Ascending aorta (tissue), 2 donors: ENCODE measurements around the gene SAP30BP. TPM values are rescaled to one million over a fixed set of nuclear protein-coding genes. Genes with fewer than 3 reads are reported as not detected.

Experiments
- DNase-seq, 2 donors: peaks; one replicate each; pipeline ENCODE4 v3.0.0-alpha.2; 2019; ENCODE audit warnings: low spot score in 2 of 2
- H3K27ac ChIP-seq, 2 donors: fragments of 200-600 bp; sonication (generic); one replicate each; pipeline ENCODE4 v1.5.1; 2016 to 2017; ENCODE audit warnings: mild to moderate bottlenecking in 1 of 2
- H3K27me3 ChIP-seq: fragments of 200-600 bp; sonication (generic); one replicate; pipeline ENCODE4 v1.5.1; 2017
- H3K36me3 ChIP-seq, 2 donors: fragments of 200-600 bp; sonication (generic); one replicate each; pipeline ENCODE4 v1.5.1; 2016
- H3K4me1 ChIP-seq, 2 donors: fragments of 200-600 bp; sonication (generic); one replicate each; pipeline ENCODE4 v1.5.1; 2016 to 2017; ENCODE audit warnings: mild to moderate bottlenecking in 1 of 2
- H3K4me3 ChIP-seq, 2 donors: fragments of 200-600 bp; sonication (generic); one replicate each; pipeline ENCODE4 v1.5.1; 2016 to 2017; ENCODE audit warnings: mild to moderate bottlenecking in 1 of 2
- H3K9me3 ChIP-seq, 2 donors: fragments of 200-600 bp; sonication (generic); one replicate each; pipeline ENCODE4 v1.5.1; 2016
- intact Hi-C: fragments of 100-400 bp; cut with DNase I; formaldehyde crosslinking; loops from one replicate; pipeline ENCODE4 v1.15.1; 2023
- total RNA-seq: library from RNA; depleted of rRNA; stranded (reverse); fragments of >200 nt; gene quantifications from one replicate; pipeline ENCODE4 v1.1.0, GENCODE V29; 2016
- TF ChIP-seq, protein P1 (sequence below), 3 experiments: fragments of 200-600 bp in 2 of 3; fragments of 450-650 bp in 1 of 3; sonication (generic) in 2 of 3; IDR thresholded peaks; one replicate each; pipeline ENCODE4 v1.5.1; 2016 to 2019; ENCODE audit warnings: antibody characterized with exemption in 3 of 3, mild to moderate bottlenecking in 1 of 3, moderate library complexity in 1 of 3

Gene SAP30BP
- total RNA-seq, 1 donor from 2014 or later = 70.9 TPM

DNA sequence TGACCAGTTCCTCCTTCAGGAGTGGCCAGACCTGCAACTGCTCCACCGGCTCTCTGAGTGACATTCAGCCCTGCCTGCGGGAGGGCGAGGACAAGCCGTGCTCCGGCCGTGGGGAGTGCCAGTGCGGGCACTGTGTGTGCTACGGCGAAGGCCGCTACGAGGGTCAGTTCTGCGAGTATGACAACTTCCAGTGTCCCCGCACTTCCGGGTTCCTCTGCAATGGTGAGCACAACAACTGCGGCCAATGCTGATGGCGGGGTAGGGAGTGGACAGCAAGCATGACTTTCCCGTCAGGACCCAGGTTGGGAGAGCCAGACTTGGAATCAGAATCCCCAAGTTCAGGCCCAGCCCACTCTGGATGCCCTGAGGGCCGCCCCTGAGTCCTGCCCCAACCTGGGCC is 66.3 kb downstream of the SAP30BP start:
- no peaks in the 10 kb centered on the region for H3K9me3 ChIP-seq
- no peak for DNase-seq
- no peaks in the 10 kb centered on the region for H3K4me1 ChIP-seq
- H3K36me3 ChIP-seq = no peaks in the 10 kb centered on the region
- TF ChIP-seq, protein P1, sequence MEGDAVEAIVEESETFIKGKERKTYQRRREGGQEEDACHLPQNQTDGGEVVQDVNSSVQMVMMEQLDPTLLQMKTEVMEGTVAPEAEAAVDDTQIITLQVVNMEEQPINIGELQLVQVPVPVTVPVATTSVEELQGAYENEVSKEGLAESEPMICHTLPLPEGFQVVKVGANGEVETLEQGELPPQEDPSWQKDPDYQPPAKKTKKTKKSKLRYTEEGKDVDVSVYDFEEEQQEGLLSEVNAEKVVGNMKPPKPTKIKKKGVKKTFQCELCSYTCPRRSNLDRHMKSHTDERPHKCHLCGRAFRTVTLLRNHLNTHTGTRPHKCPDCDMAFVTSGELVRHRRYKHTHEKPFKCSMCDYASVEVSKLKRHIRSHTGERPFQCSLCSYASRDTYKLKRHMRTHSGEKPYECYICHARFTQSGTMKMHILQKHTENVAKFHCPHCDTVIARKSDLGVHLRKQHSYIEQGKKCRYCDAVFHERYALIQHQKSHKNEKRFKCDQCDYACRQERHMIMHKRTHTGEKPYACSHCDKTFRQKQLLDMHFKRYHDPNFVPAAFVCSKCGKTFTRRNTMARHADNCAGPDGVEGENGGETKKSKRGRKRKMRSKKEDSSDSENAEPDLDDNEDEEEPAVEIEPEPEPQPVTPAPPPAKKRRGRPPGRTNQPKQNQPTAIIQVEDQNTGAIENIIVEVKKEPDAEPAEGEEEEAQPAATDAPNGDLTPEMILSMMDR (IDR thresholded peaks at IDR 0.05) = no peak
- H3K4me3 ChIP-seq = no peak overlapping the region
- intact Hi-C loops = no loop called here
- H3K27ac ChIP-seq = no peak overlapping the region
- H3K27me3 ChIP-seq = no peaks in the 10 kb centered on the region

DNA sequence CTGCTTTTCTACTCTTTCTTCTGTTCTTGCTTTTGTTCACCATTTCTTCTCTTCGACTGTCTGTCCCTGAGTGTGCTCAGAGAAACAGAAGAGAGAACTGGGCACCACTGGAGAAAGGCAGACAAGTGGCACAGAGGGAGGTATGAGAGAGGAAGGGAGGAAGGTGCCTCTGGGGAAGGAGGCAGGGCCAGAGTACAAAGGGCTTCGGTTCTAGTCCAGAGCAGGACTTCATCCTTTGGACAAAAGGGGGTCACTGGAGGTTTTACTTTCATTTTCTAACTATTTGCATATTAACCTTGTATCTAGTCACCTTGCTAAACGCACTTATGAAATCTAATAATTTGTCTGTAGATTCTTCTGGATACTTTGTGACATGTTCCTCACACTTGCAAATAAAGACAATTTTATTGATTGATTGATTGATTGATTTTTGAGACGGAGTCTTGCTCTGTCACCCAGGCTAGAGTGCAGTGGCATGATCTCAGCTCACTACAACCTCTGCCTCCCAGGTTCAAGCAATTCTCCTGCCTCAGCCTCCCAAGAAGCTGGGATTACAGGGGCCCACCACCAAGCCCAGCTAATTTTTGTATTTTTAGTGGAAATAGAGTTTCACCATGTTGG is 67.6 kb downstream of the SAP30BP start:
- DNase-seq = no peak
- Histone ChIP-seq H3K27ac (no peak overlapping the region), H3K9me3 (no peaks in the 10 kb centered on the region), H3K4me3 (no peak overlapping the region), H3K36me3 (no peaks in the 10 kb centered on the region), H3K4me1 (no peaks in the 10 kb centered on the region), H3K27me3 (no peaks in the 10 kb centered on the region)
- TF ChIP-seq, protein P1 (IDR thresholded peaks at IDR 0.05) = no peak
- intact Hi-C loops = no loop called here

DNA sequence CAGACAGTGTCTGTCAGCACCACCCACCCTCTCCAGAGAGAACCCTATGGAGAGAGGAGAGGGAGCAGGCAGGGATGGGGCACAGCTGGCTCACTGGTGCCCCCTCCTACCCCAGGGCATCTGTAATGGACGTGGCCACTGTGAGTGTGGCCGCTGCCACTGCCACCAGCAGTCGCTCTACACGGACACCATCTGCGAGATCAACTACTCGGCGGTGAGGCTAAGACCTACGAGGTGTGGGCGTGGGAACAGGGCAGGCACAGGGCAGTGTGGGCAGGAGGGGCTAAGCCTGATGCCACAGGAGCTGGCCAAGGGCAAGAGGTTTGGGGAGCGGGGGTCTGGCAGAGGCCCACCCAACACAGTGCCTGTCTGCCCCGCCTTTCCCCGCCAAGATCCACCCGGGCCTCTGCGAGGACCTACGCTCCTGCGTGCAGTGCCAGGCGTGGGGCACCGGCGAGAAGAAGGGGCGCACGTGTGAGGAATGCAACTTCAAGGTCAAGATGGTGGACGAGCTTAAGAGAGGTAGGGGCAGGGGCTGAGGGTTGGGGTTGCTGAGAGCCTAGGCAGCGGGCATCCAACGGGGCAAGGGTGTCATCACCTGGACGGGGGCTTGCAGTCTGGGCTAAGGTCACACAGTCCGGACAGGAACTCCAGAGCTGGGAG is 69.2 kb downstream of the SAP30BP start:
- intact Hi-C loops = no loop called here
- no peaks in the 10 kb centered on the region for H3K27me3 ChIP-seq
- no peak overlapping the region for H3K27ac ChIP-seq
- H3K4me3 ChIP-seq = no peak overlapping the region
- DNase-seq = no peak
- H3K36me3 ChIP-seq = no peaks in the 10 kb centered on the region
- no peaks in the 10 kb centered on the region for H3K9me3 ChIP-seq
- TF ChIP-seq, protein P1 (IDR thresholded peaks at IDR 0.05) = no peak
- H3K4me1 ChIP-seq = no peaks in the 10 kb centered on the region

DNA sequence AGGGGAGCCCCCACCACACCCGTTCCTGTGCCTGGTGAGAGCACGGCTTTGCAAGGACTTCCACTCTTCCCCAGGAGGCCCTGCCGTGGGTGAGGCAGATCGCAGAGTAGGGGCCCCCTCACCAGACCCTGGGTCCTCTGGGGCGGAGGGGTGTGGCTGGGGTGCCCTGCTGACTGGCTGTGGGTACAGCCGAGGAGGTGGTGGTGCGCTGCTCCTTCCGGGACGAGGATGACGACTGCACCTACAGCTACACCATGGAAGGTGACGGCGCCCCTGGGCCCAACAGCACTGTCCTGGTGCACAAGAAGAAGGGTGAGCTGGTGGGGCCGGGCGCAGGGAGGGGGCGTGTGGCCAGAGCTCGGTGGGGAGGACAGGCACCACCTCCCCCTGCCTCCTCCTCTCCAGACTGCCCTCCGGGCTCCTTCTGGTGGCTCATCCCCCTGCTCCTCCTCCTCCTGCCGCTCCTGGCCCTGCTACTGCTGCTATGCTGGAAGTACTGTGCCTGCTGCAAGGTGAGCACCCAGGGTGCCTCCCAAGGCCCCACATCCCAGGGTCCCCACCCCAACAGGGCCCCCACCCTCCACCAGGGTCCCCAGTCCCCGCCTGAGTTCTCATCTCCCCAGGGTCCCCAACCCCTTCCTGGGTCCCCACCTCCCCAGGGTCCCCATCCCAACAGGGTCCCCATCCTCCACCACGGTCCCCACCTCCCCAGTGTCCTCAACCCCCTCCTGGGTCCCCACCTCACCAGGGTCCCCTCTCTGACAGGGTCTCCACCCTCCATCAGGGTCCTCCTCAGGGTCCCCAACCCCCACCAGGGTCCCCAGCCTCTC is 70.2 kb downstream of the SAP30BP start:
- TF ChIP-seq, protein P1 (IDR thresholded peaks at IDR 0.05) = no peak
- H3K27ac ChIP-seq = no peak overlapping the region
- intact Hi-C loops = no loop called here

DNA sequence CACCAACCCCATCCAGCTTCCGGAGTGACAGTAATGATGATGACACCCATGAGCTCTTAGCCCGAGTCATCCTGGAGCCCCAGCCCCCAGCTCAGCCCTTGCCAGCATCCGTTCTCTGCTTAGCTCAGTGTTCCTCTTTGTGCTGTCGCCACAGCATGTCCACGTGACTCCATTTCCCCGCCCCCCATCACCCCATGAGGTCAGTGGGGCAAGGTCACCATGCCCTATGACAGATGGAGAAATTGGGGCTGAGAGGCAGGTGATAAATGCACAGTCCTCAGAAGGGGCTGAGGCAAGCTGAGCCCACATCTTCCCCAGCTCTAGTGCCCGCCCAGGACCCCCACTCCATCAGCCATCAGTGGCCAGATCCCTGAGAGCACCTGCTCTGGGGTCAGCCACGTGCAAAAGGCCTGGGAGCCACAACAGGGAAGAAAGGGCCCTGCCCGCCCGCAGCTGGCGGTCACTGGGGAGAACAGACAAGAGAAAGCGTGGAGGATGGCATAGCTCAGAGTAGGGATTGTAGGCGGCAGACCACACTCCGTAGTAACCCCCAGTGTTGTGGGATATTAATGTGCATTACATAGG is 71.2 kb downstream of the SAP30BP start:
- intact Hi-C loops = no loop called here

More for the DNA sequence above, 70.2 kb downstream of the SAP30BP start:
- Histone ChIP-seq H3K4me3 (no peak overlapping the region), H3K9me3 (no peaks in the 10 kb centered on the region), H3K4me1 (no peaks in the 10 kb centered on the region), H3K27me3 (no peaks in the 10 kb centered on the region), H3K36me3 (no peaks in the 10 kb centered on the region)
- no peak for DNase-seq

More for the DNA sequence above, 71.2 kb downstream of the SAP30BP start:
- H3K4me3 ChIP-seq = no peak overlapping the region
- H3K27me3 ChIP-seq = no peaks in the 10 kb centered on the region
- TF ChIP-seq, protein P1 (IDR thresholded peaks at IDR 0.05) = no peak
- DNase-seq = no peak
- H3K4me1 ChIP-seq = no peaks in the 10 kb centered on the region
- no peaks in the 10 kb centered on the region for H3K9me3 ChIP-seq
- no peaks in the 10 kb centered on the region for H3K36me3 ChIP-seq
- H3K27ac ChIP-seq = no peak overlapping the region
